Limb (tissue), 2 donors: Measurements from ENCODE around the gene RGMB.

Experiments used
- DNase-seq, 2 donors: peaks; one replicate each; pipeline ENCODE4 v3.0.0-alpha.2; 2016; ENCODE audit errors: extremely low spot score in 2 of 2

RGMB gene

GRCh38 chr5:98768160-98768959 lies 5.1 kb upstream of the RGMB start:
- DNase-seq = peak; percentile 74 to 88

- DNase-seq = no peak
These were observed 4.6 kb upstream of the RGMB start for GRCh38 chr5:98768960-98769209.

- peak; percentile 80 to 89 for DNase-seq
These were observed 4.1 kb upstream of the RGMB start for GRCh38 chr5:98769210-98769958.

- no peak for DNase-seq
These were observed 3.6 kb upstream of the RGMB start for GRCh38 chr5:98769959-98770208.

GRCh38 chr5:98770209-98770910 lies 3.1 kb upstream of the RGMB start:
- DNase-seq = peak in 1 of 2 donors; percentile 78

GRCh38 chr5:98770911-98771322 lies 2.5 kb upstream of the RGMB start:
- DNase-seq = no peak

- DNase-seq = peak; percentile 68 to 94
These were observed 1.9 kb upstream of the RGMB start for GRCh38 chr5:98771382-98772109.

- DNase-seq = peak in 1 of 2 donors; percentile 80
These were observed 849 bp upstream of the RGMB start for GRCh38 chr5:98772415-98773213.

GRCh38 chr5:98773214-98773463 lies 324 bp upstream of the RGMB start:
- no peak for DNase-seq

GRCh38 chr5:98774192-98775033 lies 950 bp downstream of the RGMB start:
- DNase-seq = peak; percentile 67 to 82

- DNase-seq = no peak
These were observed 2.0 kb downstream of the RGMB start for GRCh38 chr5:98775246-98776065.

GRCh38 chr5:98776066-98776705 lies 2.7 kb downstream of the RGMB start:
- DNase-seq = no peak

GRCh38 chr5:98777295-98777694 lies 3.8 kb downstream of the RGMB start:
- no peak for DNase-seq

GRCh38 chr5:98779264-98779877 lies 5.9 kb downstream of the RGMB start:
- DNase-seq = no peak

GRCh38 chr5:98780390-98780789 lies 6.9 kb downstream of the RGMB start:
- DNase-seq = no peak

- no peak for DNase-seq
These were observed 8.1 kb downstream of the RGMB start for GRCh38 chr5:98781520-98781919.

- no peak for DNase-seq
These were observed 8.5 kb downstream of the RGMB start for GRCh38 chr5:98781964-98782363.

GRCh38 chr5:98783051-98783649 lies 9.7 kb downstream of the RGMB start:
- no peak for DNase-seq
